Measurements from ENCODE around the gene KIAA0319L. TPM values are rescaled to one million over a fixed set of nuclear protein-coding genes. Genes with fewer than 3 reads are reported as not detected.

The KIAA0319L gene
- total and polyA plus RNA-seq, 4 donors, result 27.0 to 107 (median 27.9) TPM

DNA sequence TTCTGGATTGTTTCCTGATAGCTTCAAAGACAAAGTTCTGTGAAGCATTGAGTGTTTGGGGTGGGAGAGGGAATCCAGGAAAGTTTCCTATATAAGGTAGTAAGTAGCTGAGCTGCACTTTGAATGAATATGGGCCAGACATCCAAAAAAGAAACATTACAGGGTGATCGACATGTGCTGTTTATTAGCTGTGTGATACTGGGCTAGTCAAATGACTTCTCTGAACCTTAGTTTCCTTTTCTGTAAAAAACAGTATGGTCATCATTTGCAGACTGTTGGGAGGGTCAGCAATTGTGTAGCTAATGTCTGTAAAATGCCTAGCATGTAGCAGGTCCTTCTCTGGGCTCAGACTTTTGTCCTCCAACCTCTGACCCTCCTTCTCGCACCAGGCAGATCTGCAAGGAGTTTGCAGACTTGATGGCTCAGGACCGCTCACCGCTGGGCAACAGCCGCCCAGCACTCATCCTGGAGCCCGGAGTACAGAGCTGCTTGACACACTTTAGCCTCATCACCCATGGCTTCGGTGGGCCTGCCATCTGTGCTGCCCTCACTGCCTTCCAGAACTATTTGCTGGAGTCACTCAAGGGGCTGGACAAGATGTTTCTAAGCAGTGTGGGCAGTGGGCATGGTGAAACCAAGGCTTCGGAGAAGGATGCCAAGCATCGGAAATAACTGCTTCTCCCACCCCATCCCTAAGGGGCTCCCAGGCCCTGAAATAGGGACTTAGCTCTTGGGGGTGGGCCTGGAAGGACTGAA, 37.0 kb upstream of the KIAA0319L start (continued):
- TF ChIP-seq EGR1 (IDR thresholded peaks at IDR 0.05; ENCODE audit: low read depth in 2 of 2) (no peak), RAD21 (IDR thresholded peaks at IDR 0.05) (no peak), GABPA (IDR thresholded peaks at IDR 0.05 in 1 of 2, conservative IDR thresholded peaks at IDR 0.05 in 1 of 2) (no peak), RXRA (IDR thresholded peaks at IDR 0.05) (no peak), HNF4A (conservative IDR thresholded peaks at IDR 0.05) (no peak), YY1 (IDR thresholded peaks at IDR 0.05) (no peak)

DNA sequence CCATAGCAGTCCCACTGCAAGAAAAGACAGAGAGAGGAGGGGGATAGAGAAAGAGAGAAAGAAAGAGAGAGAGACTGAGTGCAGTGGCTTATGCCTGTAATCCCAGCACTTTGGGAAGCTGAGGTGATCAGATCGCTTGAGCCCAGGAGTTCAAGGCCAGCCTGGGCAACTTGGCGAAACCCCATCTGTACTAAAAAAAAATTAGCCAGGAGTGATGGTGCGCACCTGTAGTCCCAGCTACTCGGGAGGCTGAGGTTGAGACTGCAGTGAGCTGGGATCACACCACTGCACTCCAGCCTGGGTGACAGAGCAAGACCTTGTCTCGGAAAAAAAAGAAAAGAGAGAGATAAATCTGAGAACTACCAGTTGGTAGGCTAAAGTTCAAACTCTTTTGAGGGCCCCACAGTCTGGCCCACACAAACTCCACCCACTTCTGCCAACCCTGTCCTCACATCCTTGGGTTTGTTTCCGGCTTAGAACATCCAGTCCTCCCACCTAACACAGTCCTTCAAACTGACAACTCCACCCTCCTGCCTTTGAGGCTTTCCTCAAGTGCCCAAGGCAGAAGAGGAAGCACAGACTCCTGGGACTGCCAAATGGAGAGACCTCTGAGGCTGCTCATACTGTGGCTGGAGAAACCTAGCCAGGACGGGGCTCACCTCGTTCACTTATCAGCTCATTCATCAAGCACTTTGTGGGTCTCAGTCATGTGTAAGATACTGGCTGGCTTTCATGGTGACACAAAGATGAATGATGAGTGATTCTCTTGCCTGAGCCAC, 36.0 kb upstream of the KIAA0319L start:
- Histone ChIP-seq H3K4me3 (ENCODE audit: low read depth in 1 of 3, low read length in 3 of 3) (no peak overlapping the region), H3K27me3 (ENCODE audit: control insufficient read depth in 4 of 4, insufficient read depth in 4 of 4, low read length in 3 of 4) (no peaks in the 10 kb centered on the region), H3K27ac (ENCODE audit: low read depth in 1 of 2, low read length in 2 of 2) (no peak overlapping the region), H3K4me1 (ENCODE audit: control insufficient read depth in 4 of 4, insufficient read depth in 4 of 4, low read length in 3 of 4) (no peaks in the 10 kb centered on the region), H3K9ac (ENCODE audit: low read depth in 1 of 2, low read length in 2 of 2) (no peak overlapping the region), H3K9me3 (ENCODE audit: control insufficient read depth in 4 of 4, low read length in 3 of 4) (no peaks in the 10 kb centered on the region), H3K36me3 (ENCODE audit: control insufficient read depth in 4 of 4, insufficient read depth in 3 of 4, low read depth in 1 of 4, low read length in 3 of 4) (no peaks in the 10 kb centered on the region)
- DNase-seq (ENCODE audit: low spot score), result no peak
- TF ChIP-seq RAD21 (IDR thresholded peaks at IDR 0.05) (no peak), GABPA (IDR thresholded peaks at IDR 0.05 in 1 of 2, conservative IDR thresholded peaks at IDR 0.05 in 1 of 2) (no peak), HNF4G (IDR thresholded peaks at IDR 0.05) (no peak), RXRA (IDR thresholded peaks at IDR 0.05) (no peak), JUND (IDR thresholded peaks at IDR 0.05) (no peak), TAF1 (conservative IDR thresholded peaks at IDR 0.05) (no peak), EGR1 (IDR thresholded peaks at IDR 0.05; ENCODE audit: low read depth in 2 of 2) (no peak), FOXA2 (IDR thresholded peaks at IDR 0.05) (no peak), NR2F2 (IDR thresholded peaks at IDR 0.05) (no peak), YY1 (IDR thresholded peaks at IDR 0.05) (no peak), SP1 (IDR thresholded peaks at IDR 0.05) (no peak)
- TF ChIP-seq, protein P1, sequence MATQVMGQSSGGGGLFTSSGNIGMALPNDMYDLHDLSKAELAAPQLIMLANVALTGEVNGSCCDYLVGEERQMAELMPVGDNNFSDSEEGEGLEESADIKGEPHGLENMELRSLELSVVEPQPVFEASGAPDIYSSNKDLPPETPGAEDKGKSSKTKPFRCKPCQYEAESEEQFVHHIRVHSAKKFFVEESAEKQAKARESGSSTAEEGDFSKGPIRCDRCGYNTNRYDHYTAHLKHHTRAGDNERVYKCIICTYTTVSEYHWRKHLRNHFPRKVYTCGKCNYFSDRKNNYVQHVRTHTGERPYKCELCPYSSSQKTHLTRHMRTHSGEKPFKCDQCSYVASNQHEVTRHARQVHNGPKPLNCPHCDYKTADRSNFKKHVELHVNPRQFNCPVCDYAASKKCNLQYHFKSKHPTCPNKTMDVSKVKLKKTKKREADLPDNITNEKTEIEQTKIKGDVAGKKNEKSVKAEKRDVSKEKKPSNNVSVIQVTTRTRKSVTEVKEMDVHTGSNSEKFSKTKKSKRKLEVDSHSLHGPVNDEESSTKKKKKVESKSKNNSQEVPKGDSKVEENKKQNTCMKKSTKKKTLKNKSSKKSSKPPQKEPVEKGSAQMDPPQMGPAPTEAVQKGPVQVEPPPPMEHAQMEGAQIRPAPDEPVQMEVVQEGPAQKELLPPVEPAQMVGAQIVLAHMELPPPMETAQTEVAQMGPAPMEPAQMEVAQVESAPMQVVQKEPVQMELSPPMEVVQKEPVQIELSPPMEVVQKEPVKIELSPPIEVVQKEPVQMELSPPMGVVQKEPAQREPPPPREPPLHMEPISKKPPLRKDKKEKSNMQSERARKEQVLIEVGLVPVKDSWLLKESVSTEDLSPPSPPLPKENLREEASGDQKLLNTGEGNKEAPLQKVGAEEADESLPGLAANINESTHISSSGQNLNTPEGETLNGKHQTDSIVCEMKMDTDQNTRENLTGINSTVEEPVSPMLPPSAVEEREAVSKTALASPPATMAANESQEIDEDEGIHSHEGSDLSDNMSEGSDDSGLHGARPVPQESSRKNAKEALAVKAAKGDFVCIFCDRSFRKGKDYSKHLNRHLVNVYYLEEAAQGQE (IDR thresholded peaks at IDR 0.05), result no peak
- TF ChIP-seq, protein P2, sequence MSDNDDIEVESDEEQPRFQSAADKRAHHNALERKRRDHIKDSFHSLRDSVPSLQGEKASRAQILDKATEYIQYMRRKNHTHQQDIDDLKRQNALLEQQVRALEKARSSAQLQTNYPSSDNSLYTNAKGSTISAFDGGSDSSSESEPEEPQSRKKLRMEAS (IDR thresholded peaks at IDR 0.05), result no peak
- TF ChIP-seq, protein P3, sequence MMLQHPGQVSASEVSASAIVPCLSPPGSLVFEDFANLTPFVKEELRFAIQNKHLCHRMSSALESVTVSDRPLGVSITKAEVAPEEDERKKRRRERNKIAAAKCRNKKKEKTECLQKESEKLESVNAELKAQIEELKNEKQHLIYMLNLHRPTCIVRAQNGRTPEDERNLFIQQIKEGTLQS (IDR thresholded peaks at IDR 0.05), result no peak
- TF ChIP-seq, protein P4, sequence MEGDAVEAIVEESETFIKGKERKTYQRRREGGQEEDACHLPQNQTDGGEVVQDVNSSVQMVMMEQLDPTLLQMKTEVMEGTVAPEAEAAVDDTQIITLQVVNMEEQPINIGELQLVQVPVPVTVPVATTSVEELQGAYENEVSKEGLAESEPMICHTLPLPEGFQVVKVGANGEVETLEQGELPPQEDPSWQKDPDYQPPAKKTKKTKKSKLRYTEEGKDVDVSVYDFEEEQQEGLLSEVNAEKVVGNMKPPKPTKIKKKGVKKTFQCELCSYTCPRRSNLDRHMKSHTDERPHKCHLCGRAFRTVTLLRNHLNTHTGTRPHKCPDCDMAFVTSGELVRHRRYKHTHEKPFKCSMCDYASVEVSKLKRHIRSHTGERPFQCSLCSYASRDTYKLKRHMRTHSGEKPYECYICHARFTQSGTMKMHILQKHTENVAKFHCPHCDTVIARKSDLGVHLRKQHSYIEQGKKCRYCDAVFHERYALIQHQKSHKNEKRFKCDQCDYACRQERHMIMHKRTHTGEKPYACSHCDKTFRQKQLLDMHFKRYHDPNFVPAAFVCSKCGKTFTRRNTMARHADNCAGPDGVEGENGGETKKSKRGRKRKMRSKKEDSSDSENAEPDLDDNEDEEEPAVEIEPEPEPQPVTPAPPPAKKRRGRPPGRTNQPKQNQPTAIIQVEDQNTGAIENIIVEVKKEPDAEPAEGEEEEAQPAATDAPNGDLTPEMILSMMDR (IDR thresholded peaks at IDR 0.05; ENCODE audit: low read depth, low read length, missing input control), result no peak
- TF ChIP-seq, protein P5, sequence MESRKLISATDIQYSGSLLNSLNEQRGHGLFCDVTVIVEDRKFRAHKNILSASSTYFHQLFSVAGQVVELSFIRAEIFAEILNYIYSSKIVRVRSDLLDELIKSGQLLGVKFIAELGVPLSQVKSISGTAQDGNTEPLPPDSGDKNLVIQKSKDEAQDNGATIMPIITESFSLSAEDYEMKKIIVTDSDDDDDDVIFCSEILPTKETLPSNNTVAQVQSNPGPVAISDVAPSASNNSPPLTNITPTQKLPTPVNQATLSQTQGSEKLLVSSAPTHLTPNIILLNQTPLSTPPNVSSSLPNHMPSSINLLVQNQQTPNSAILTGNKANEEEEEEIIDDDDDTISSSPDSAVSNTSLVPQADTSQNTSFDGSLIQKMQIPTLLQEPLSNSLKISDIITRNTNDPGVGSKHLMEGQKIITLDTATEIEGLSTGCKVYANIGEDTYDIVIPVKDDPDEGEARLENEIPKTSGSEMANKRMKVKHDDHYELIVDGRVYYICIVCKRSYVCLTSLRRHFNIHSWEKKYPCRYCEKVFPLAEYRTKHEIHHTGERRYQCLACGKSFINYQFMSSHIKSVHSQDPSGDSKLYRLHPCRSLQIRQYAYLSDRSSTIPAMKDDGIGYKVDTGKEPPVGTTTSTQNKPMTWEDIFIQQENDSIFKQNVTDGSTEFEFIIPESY (IDR thresholded peaks at IDR 0.05), result no peak
- 83% methylated on average over 8 of the region's 8 CpGs for WGBS

Data from liver (tissue), 9 donors.